WTC11 (cell line): ENCODE results near the gene CMKLR1.

Source experiments
- EMX1 ChIP-seq: fragments of 250-450 bp; sonication (Bioruptor Pico); IDR thresholded peaks from 2 replicates; pipeline ENCODE4 v1.8.0; 2021; ENCODE audit warnings: mild to moderate bottlenecking
- MXD4 ChIP-seq: fragments of 250-450 bp; sonication (Bioruptor Pico); IDR thresholded peaks from 2 replicates; pipeline ENCODE4 v1.8.0; 2021; ENCODE audit warnings: mild to moderate bottlenecking, moderate library complexity, borderline replicate concordance
- TP53 ChIP-seq: sonication (generic); formaldehyde crosslinking; IDR thresholded peaks from 2 replicates; pipeline ENCODE4 v1.8.1; 2023; ENCODE audit warnings: mild to moderate bottlenecking, missing genetic modification reagents
- TF ChIP-seq, protein P1 (sequence below): fragments of 200-600 bp; IDR thresholded peaks from 2 replicates; pipeline ENCODE4 v1.8.0; 2022; ENCODE audit warnings: antibody characterized with exemption
- TF ChIP-seq, protein P2 (sequence below): sonication (generic); formaldehyde crosslinking; IDR thresholded peaks from 2 replicates; pipeline ENCODE4 v1.8.1; 2022; ENCODE audit warnings: mild to moderate bottlenecking, moderate library complexity, missing genetic modification reagents

DNA sequence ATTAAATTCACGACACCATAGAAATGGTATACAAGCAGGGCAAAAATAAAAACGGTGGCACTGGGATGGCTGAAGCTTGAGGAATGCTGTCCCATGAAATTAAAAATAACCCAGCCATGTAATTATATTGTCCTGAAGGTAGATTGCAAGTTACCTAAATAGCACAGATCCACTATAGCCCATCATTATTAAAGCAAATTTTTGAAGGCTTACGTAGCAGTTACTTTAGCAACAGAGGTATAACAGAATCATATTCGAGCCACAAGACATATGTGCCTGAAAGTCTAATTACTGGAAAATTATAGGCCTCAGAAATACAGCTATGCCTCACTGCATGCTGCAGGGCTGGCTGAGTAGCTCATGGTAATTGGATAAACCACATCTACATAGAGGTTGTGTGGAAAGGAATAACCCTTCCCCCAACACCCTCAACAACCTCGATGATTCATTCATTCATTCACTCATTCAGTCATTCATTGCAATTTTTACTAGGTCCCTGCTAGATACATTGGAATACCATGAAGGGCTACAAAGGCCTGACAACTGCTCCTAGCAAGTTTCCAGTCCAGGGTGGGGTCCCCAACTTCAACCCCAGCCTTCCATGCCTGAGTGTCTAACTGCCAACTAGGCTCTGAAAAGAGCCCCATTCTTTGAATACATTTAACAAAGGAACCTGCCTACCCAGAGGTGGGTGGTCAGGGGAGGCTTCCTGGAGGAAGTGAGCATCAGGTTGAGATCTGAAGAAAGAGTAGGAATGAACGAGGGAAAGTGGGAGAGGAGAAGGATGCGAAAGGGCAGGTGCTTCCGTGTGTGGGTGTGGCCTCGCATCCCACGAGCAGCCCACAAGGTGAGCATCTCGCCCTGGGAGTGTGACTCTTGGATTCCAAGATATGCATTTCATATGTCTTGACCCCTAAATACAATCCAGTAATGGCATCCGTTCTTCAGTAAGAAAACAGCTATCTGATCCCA lies 18.0 kb upstream of the CMKLR1 start:
- TF ChIP-seq MXD4 (CRISPR knock-in tag) (no peak), TP53 (CRISPR knock-in tag) (no peak), EMX1 (no peak)
- TF ChIP-seq, protein P1, sequence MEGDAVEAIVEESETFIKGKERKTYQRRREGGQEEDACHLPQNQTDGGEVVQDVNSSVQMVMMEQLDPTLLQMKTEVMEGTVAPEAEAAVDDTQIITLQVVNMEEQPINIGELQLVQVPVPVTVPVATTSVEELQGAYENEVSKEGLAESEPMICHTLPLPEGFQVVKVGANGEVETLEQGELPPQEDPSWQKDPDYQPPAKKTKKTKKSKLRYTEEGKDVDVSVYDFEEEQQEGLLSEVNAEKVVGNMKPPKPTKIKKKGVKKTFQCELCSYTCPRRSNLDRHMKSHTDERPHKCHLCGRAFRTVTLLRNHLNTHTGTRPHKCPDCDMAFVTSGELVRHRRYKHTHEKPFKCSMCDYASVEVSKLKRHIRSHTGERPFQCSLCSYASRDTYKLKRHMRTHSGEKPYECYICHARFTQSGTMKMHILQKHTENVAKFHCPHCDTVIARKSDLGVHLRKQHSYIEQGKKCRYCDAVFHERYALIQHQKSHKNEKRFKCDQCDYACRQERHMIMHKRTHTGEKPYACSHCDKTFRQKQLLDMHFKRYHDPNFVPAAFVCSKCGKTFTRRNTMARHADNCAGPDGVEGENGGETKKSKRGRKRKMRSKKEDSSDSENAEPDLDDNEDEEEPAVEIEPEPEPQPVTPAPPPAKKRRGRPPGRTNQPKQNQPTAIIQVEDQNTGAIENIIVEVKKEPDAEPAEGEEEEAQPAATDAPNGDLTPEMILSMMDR = no peak
- TF ChIP-seq, protein P2, sequence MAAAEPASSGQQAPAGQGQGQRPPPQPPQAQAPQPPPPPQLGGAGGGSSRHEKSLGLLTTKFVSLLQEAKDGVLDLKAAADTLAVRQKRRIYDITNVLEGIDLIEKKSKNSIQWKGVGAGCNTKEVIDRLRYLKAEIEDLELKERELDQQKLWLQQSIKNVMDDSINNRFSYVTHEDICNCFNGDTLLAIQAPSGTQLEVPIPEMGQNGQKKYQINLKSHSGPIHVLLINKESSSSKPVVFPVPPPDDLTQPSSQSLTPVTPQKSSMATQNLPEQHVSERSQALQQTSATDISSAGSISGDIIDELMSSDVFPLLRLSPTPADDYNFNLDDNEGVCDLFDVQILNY (CRISPR knock-in tag) = no peak
